Pancreas (tissue), 10 donors: ENCODE measurements around the gene OPRD1. TPM values are rescaled to one million over a fixed set of nuclear protein-coding genes. Genes with fewer than 3 reads are reported as not detected.

ENCODE experiments used
- ATAC-seq, 4 donors: fragments of 200-7000 bp; cut with Tn5 transposase; one replicate each; pipeline versions ENCODE4 v1.8.0 to v1.9.1; 2020; ENCODE audit warnings: mild to moderate bottlenecking in 4 of 4, moderate library complexity in 4 of 4
- DNase-seq, 6 donors: peaks; one replicate each; pipeline ENCODE4 v3.0.0-alpha.2; 2020
- FAIRE-seq: peaks from 2 replicates; lab custom pipeline; 2012; peaks lifted over from hg19 to GRCh38; lab: Jason Lieb, UNC
- H3K27ac ChIP-seq, 4 donors: fragments of 200-600 bp; sonication (generic); 1 replicate in 3 of 4; 2 replicates in 1 of 4; pipeline versions ENCODE4 v1.5.0 to v1.8.0; 2020
- H3K27me3 ChIP-seq, 4 donors: fragments of 200-600 bp; one replicate each; pipeline ENCODE4 v1.8.0; 2021
- H3K36me3 ChIP-seq, 3 donors: fragments of 200-600 bp; sonication (generic) in 1 of 3; one replicate each; pipeline versions ENCODE4 v1.5.0 to v1.8.0; 2020 to 2021
- H3K4me1 ChIP-seq, 3 donors: fragments of 200-600 bp; one replicate each; pipeline ENCODE4 v1.8.0; 2021
- H3K4me3 ChIP-seq, 4 donors: fragments of 200-600 bp; sonication (generic) in 2 of 4; one replicate each; pipeline versions ENCODE4 v1.5.0 to v1.8.0; 2020 to 2021
- H3K9me3 ChIP-seq, 4 donors: fragments of 200-600 bp; one replicate each; pipeline ENCODE4 v1.8.0; 2021
- WGBS, 2 donors: extraction: QIAGEN DNeasy Blood & Tissue Kit; methylation state at CpG; one replicate each; pipeline ENCODE4 v1.1.7; 2013; 5-methylcytosine and 5-hydroxymethylcytosine counted together
- intact Hi-C, 3 donors: fragments of 100-400 bp; cut with DNase I; formaldehyde crosslinking; loops; one replicate each; pipeline versions ENCODE4 v1.11.1 to v1.14.2; 2022
- polyA plus RNA-seq, 2 donors: library from polyadenylated mRNA; stranded (reverse); fragments of 200-250 nt; gene quantifications; one replicate each; pipeline ENCODE4 v1.2.3, GENCODE V29; 2013
- total RNA-seq, 6 donors: library from RNA; stranded (reverse); fragmentation: NEBNext Ultra II Directional in 4 of 6; extraction: Animal tissue kit (Norgen Biotek cat#: 25700) in 4 of 6; gene quantifications; one replicate each; pipeline versions ENCODE4 v1.2.1 to v1.2.4, GENCODE V29; 2021 to 2023
- TF ChIP-seq, protein P1 (sequence below), 4 donors: fragments of 200-600 bp; sonication (generic) in 3 of 4; IDR thresholded peaks; one replicate each; pipeline versions ENCODE4 v1.5.0 to v1.8.0; 2021; ENCODE audit warnings: antibody characterized with exemption in 4 of 4
- donor health status: healthy with polysubstance abuse.
- donor health status: DM: no; HTN: no; CAD: no; lungs with moderate emphysema.
- donor health status: DM: no; HTN: no; CAD: no.
- donor health status: control.
- donor health status: control.
- donor health status: Bipolar disorder and iron deficiency.
- donor health status: DM: yes; HTN: yes; CAD: no.
- donor health status: DM: no; HTN: no; CAD: no.
- donor health status: DM: no; HTN: no; CAD: no.
- donor health status: DM: yes; HTN: yes; CAD: no.

Gene OPRD1
- total and polyA plus RNA-seq, 8 donors: 0.03 to 0.76 (median 0.21) TPM

GRCh38 chr1:28807046-28807445, 4.9 kb upstream of the OPRD1 start:
- no peak overlapping the region for H3K27ac ChIP-seq

DNA sequence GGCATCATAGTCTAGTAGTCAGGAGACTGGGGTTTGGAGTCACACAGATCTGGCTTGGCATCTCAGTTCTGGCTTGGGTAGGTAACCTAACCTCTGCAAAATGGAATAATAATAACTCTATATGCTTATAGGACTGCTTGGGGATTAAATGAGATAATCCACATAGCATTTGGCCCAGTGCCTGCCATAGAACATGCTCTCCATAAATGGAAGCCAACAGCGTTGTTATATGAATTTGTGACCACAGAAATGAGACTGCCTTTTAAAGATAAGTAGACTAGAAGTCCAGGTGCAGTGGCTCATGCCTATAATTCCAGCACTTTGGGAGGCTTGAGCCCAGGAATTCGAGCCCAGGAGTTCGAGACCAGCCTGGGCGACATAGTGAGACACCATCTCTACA, 4.0 kb upstream of the OPRD1 start:
- TF ChIP-seq, protein P1, sequence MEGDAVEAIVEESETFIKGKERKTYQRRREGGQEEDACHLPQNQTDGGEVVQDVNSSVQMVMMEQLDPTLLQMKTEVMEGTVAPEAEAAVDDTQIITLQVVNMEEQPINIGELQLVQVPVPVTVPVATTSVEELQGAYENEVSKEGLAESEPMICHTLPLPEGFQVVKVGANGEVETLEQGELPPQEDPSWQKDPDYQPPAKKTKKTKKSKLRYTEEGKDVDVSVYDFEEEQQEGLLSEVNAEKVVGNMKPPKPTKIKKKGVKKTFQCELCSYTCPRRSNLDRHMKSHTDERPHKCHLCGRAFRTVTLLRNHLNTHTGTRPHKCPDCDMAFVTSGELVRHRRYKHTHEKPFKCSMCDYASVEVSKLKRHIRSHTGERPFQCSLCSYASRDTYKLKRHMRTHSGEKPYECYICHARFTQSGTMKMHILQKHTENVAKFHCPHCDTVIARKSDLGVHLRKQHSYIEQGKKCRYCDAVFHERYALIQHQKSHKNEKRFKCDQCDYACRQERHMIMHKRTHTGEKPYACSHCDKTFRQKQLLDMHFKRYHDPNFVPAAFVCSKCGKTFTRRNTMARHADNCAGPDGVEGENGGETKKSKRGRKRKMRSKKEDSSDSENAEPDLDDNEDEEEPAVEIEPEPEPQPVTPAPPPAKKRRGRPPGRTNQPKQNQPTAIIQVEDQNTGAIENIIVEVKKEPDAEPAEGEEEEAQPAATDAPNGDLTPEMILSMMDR (IDR thresholded peaks at IDR 0.05): no peak
- Histone ChIP-seq H3K4me1 (no peaks in the 10 kb centered on the region), H3K4me3 (no peak overlapping the region), H3K9me3 (no peaks in the 10 kb centered on the region), H3K27me3 (no peaks in the 10 kb centered on the region), H3K27ac (no peak overlapping the region), H3K36me3 (no peaks in the 10 kb centered on the region)
- WGBS, 2 donors: 66 to 84% methylated on average over 4 of the region's 4 CpGs
- ATAC-seq: no peak
- no peak for FAIRE-seq
- no peak for DNase-seq
- intact Hi-C loops: no loop called here

More at GRCh38 chr1:28807046-28807445, 4.9 kb upstream of the OPRD1 start:
- TF ChIP-seq, protein P1 (IDR thresholded peaks at IDR 0.05): no peak
- Histone ChIP-seq H3K36me3 (no peaks in the 10 kb centered on the region), H3K9me3 (no peaks in the 10 kb centered on the region), H3K27me3 (no peaks in the 10 kb centered on the region), H3K4me3 (no peak overlapping the region), H3K4me1 (no peaks in the 10 kb centered on the region)
- DNase-seq (no peak), FAIRE-seq (no peak), ATAC-seq (no peak)
- 44 to 49% methylated on average over 4 of the region's 4 CpGs for WGBS, 2 donors
- intact Hi-C loops: no loop called here

DNA sequence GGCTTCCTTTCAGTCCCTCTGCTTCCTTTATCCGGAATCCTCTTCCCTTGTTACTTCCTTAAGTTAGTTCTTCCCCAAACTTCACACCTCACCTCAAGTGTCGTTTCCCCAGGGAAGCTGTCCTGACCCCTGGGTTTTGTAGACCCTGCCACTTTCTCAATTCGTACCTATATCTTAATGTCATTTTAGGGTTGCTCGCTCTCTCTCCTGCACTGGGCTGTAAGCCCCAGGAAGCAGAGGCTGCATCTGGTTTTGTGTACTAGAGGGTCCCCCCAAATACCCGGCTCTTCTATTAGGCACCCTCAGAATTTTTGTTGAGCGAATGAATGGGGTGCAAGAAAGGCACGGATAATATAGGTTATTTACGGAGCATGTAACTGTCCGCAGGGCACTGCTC, 603 bp upstream of the OPRD1 start:
- no peaks in the 10 kb centered on the region for H3K9me3 ChIP-seq
- intact Hi-C loops: no loop called here
- DNase-seq (no peak), FAIRE-seq (no peak), ATAC-seq (no peak)
- WGBS, 2 donors: 49 to 65% methylated on average over 9 of the region's 9 CpGs
- no peaks in the 10 kb centered on the region for H3K4me1 ChIP-seq
- H3K27ac ChIP-seq: no peak overlapping the region
- H3K4me3 ChIP-seq: no peak overlapping the region
- TF ChIP-seq, protein P1 (IDR thresholded peaks at IDR 0.05): no peak
- no peaks in the 10 kb centered on the region for H3K36me3 ChIP-seq
- H3K27me3 ChIP-seq: no peaks in the 10 kb centered on the region

DNA sequence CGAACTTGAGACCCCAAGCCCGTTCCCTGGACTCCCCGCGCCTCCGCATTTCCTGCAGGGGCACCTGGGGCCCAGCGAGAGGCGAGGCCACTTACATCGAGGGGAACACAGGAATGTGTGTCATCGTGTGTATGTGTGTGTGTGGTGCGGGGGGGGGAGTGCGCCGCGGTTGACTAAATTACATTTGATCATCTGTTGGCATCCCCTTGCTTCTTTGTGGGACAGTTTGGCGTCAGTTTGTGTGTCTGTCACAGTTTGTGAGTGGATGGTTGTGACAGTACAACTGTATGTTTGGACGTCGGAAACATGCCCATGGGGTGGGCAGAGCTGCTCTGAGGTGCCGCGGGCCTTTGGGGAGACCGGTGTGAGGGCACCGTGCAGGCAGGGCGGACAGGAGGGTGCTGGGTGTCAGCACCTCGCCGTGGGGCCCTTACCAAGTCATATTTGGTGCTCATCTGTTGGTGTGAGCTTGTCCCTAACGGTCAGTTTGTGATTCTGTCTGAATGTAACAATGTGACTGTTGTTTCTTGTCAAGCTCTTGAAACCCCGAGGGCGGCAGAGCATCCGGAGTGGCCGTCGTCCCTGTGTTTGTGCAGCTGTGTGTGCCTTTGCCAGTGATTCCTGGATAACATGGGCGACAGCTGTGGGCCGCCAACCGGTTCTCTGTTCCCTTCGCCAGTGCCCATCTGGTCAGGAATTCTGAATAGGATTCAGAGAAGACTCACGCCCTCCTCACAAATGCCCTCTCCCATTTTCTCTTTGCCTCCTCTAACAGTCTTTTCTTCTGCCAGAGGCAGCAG, 899 bp downstream of the OPRD1 start:
- Histone ChIP-seq H3K27ac (no peak overlapping the region), H3K36me3 (no peaks in the 10 kb centered on the region), H3K4me3 (no peak overlapping the region), H3K27me3 (peaks cover 0 to 4% (median 0%) of the 10 kb centered on the region in 4 donors), H3K4me1 (no peaks in the 10 kb centered on the region), H3K9me3 (no peaks in the 10 kb centered on the region)
- FAIRE-seq (no peak), DNase-seq (no peak), ATAC-seq (peak in 1 of 4 donors; percentile 37)
- TF ChIP-seq, protein P1 (IDR thresholded peaks at IDR 0.05): no peak
- intact Hi-C loops: no loop called here
- WGBS, 2 donors: 16 to 18% methylated on average over 34 of the region's 34 CpGs

DNA sequence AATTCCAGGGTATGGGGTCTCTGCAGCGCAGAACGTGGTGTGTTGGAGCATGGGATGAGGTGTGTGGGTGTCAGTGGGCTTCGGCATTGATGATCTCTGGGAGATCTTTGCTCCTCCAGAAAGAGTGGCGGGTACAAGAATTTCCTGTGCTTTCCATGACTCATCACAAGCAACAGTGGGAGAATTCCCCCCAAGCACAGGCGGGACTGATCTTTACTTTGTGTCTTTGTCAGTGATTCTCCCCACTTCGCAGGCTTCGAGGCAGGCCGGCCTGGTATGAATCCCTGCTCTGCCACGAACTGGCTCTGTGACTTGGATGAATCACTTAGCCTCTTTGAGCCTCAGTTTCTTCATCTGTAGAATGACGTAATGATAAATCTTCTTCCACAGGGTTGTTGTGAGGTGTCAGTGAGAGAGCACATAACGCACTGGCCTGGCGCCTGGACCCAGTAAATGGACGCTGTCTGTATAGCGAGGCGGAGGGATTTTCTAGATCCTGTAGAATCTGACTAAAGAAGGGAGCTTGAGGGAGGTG, 2.0 kb downstream of the OPRD1 start:
- H3K27ac ChIP-seq: no peak overlapping the region
- no peaks in the 10 kb centered on the region for H3K9me3 ChIP-seq
- H3K4me3 ChIP-seq: no peak overlapping the region
- H3K4me1 ChIP-seq: no peaks in the 10 kb centered on the region
- DNase-seq (no peak), FAIRE-seq (no peak), ATAC-seq (no peak)
- WGBS, 2 donors: 67 to 72% methylated on average over 15 of the region's 15 CpGs
- no peaks in the 10 kb centered on the region for H3K36me3 ChIP-seq
- TF ChIP-seq, protein P1 (IDR thresholded peaks at IDR 0.05): no peak
- intact Hi-C loops: no loop called here
- H3K27me3 ChIP-seq: peaks cover 0 to 4% (median 0%) of the 10 kb centered on the region in 4 donors
